HCT116 (cell line): ENCODE results near the gene CCHCR1. TPM values are rescaled to one million over a fixed set of nuclear protein-coding genes. Genes with fewer than 3 reads are reported as not detected.

Experiments used
- ATAC-seq: fragments of 200-7000 bp; cut with Tn5 transposase; 2 replicates; pipeline ENCODE4 v1.9.1; 2020; ENCODE audit warnings: mild to moderate bottlenecking, moderate library complexity
- BruUV-seq: library from RNA; stranded (reverse); fragments of 400-500 nt; replicated peaks from 2 replicates; lab custom pipeline; 2021; lab: Mats Ljungman, UMichigan
- CTCF ChIA-PET: fragments of 300-600 bp; sonication (Branson Sonifier 250); formaldehyde crosslinking; loops from one replicate; lab custom pipeline; 2021; ENCODE audit warnings: antibody characterized with exemption; lab: Charles Lee
- POLR2A ChIA-PET: fragments of 300-600, 350-600 bp; sonication (Branson Sonifier 250); formaldehyde crosslinking; loops from one replicate; lab custom pipeline; 2021; ENCODE audit warnings: antibody characterized with exemption; lab: Charles Lee
- RAD21 ChIA-PET, 2 experiments: fragments of 300-600 bp; sonication (Branson Sonifier 250); formaldehyde crosslinking; loops; one replicate each; lab custom pipeline; 2023; ENCODE audit warnings: low total read pairs in 2 of 2; ENCODE audit not compliant: uncharacterized antibody in 2 of 2, unreplicated experiment in 2 of 2, low non-redundant PET in 1 of 2; lab: Charles Lee
- DNase-seq: peaks from one replicate; pipeline ENCODE4 v3.0.0-alpha.2; 2010; ENCODE audit warnings: low read depth, low spot score
- H2AFZ ChIP-seq: fragments of 200-600 bp; shearing (Covaris generic), sonication (generic); 2 replicates; pipeline ENCODE4 v1.6.1; 2017; ENCODE audit warnings: low read depth, mixed run types, mixed read lengths, antibody characterized with exemption, low read length; ENCODE audit not compliant: poor library complexity, severe bottlenecking
- H3K27ac ChIP-seq: 2 replicates; pipeline ENCODE4 v1.5.1; 2012; ENCODE audit warnings: low read depth, low read length
- H3K27me3 ChIP-seq: fragments of 200-600 bp; sonication (generic); 2 replicates; pipeline ENCODE4 v1.6.1; 2016; ENCODE audit warnings: mixed run types, low read length, mixed read lengths; ENCODE audit not compliant: insufficient read depth
- H3K36me3 ChIP-seq, 2 experiments: fragments of 200-500 bp in 1 of 2; fragments of 200-600 bp in 1 of 2; sonication (Bioruptor generic) in 1 of 2; sonication (generic) in 1 of 2; 2 replicates each; pipeline versions ENCODE4 v1.5.1 to v1.6.1; 2014 to 2016; ENCODE audit warnings: low read length in 2 of 2, inconsistent platforms in 1 of 2, mixed read lengths in 1 of 2, mixed run types in 1 of 2; ENCODE audit not compliant: insufficient read depth in 2 of 2, control insufficient read depth in 1 of 2
- H3K4me1 ChIP-seq, 2 experiments: fragments of 200-600 bp in 1 of 2; sonication (generic) in 1 of 2; 2 replicates each; pipeline versions ENCODE4 v1.5.1 to v1.6.1; 2012 to 2017; ENCODE audit warnings: low read length in 2 of 2, inconsistent platforms in 1 of 2, mild to moderate bottlenecking in 1 of 2, mixed read lengths in 1 of 2, mixed run types in 1 of 2, moderate library complexity in 1 of 2; ENCODE audit not compliant: insufficient read depth in 2 of 2, control insufficient read depth in 1 of 2
- H3K4me2 ChIP-seq: fragments of 200-600 bp; sonication (generic); 2 replicates; pipeline ENCODE4 v1.6.1; 2017; ENCODE audit warnings: mixed run types, low read length, mixed read lengths
- H3K4me3 ChIP-seq, 2 experiments: fragments of 200-600 bp in 1 of 2; sonication (generic) in 1 of 2; replicated peaks in 1 of 2; 2 replicates each; pipeline ENCODE4 v1.5.1; 2011 to 2016; ENCODE audit warnings: low read length in 2 of 2, control low read depth in 1 of 2, low read depth in 1 of 2, mild to moderate bottlenecking in 1 of 2, mixed read lengths in 1 of 2, mixed run types in 1 of 2
- H3K79me2 ChIP-seq: fragments of 200-600 bp; sonication (generic); 2 replicates; pipeline ENCODE4 v1.6.1; 2017; ENCODE audit warnings: mild to moderate bottlenecking, mixed run types, low read length, moderate library complexity, mixed read lengths; ENCODE audit not compliant: insufficient read depth
- H3K9ac ChIP-seq: fragments of 200-600 bp; sonication (generic); 2 replicates; pipeline ENCODE4 v1.6.1; 2016; ENCODE audit warnings: low read length, mixed read lengths
- H3K9me2 ChIP-seq: fragments of 200-600 bp; sonication (generic), shearing (Covaris generic); 2 replicates; pipeline ENCODE4 v1.6.1; 2017; ENCODE audit warnings: mixed run types, mild to moderate bottlenecking, moderate library complexity; ENCODE audit not compliant: insufficient read depth
- H3K9me3 ChIP-seq, 2 experiments: fragments of 200-500 bp in 1 of 2; fragments of 200-600 bp in 1 of 2; sonication (Bioruptor generic) in 1 of 2; sonication (generic) in 1 of 2; 2 replicates each; pipeline ENCODE4 v1.6.1; 2014 to 2017; ENCODE audit warnings: low read length in 2 of 2, mixed read lengths in 2 of 2, inconsistent platforms in 1 of 2, low read depth in 1 of 2, mild to moderate bottlenecking in 1 of 2, mixed run types in 1 of 2, moderate library complexity in 1 of 2; ENCODE audit not compliant: control insufficient read depth in 1 of 2, insufficient read depth in 1 of 2
- H4K20me1 ChIP-seq: fragments of 200-600 bp; sonication (generic), shearing (Covaris generic); 2 replicates; pipeline ENCODE4 v1.6.1; 2017; ENCODE audit warnings: mixed run types, mild to moderate bottlenecking, moderate library complexity; ENCODE audit not compliant: insufficient read depth
- ELF1 ChIP-seq: IDR thresholded peaks from 2 replicates; pipeline ENCODE4 v1.6.1; 2012; ENCODE audit warnings: low read depth, borderline replicate concordance
- FOSL1 ChIP-seq: IDR thresholded peaks from 2 replicates; pipeline ENCODE4 v1.6.1; 2012; ENCODE audit warnings: low read depth
- JUND ChIP-seq: IDR thresholded peaks from 2 replicates; pipeline ENCODE4 v1.6.1; 2012
- POLR2A ChIP-seq: IDR thresholded peaks from 2 replicates; pipeline ENCODE4 v1.7.0; 2011; ENCODE audit warnings: borderline replicate concordance; ENCODE audit not compliant: insufficient read depth, insufficient read length; ENCODE audit errors: extremely low read depth
- POLR2AphosphoS5 ChIP-seq: IDR thresholded peaks from 2 replicates; pipeline ENCODE4 v1.6.1; 2011; ENCODE audit warnings: mild to moderate bottlenecking, low read depth, low read length, moderate library complexity
- SP1 ChIP-seq: IDR thresholded peaks from 2 replicates; pipeline ENCODE4 v1.6.1; 2012; ENCODE audit warnings: low read depth
- YY1 ChIP-seq: IDR thresholded peaks from 2 replicates; pipeline ENCODE4 v1.6.1; 2011; ENCODE audit warnings: low read length, low read depth, moderate library complexity, mild to moderate bottlenecking; ENCODE audit not compliant: insufficient replicate concordance; ENCODE audit errors: extremely low read depth
- intact Hi-C: fragments of 100-400 bp; cut with micrococcal nuclease; formaldehyde crosslinking; loops from 2 replicates; pipeline ENCODE4 v1.10.0; 2022
- total RNA-seq: library from RNA; stranded (reverse); gene quantifications from one replicate; pipeline ENCODE4 v1.2.1, GENCODE V29; 2021; ENCODE audit not compliant: unreplicated experiment
- TF ChIP-seq, protein P1 (sequence below), 3 experiments: fragments of 200-600 bp in 1 of 3; sonication (generic) in 1 of 3; IDR thresholded peaks in 2 of 3; conservative IDR thresholded peaks in 1 of 3; 2 replicates each; pipeline ENCODE4 v1.5.1; 2012 to 2017; ENCODE audit warnings: low read depth in 2 of 3, low read length in 2 of 3, antibody characterized with exemption in 1 of 3, borderline replicate concordance in 1 of 3, control low read depth in 1 of 3, mild to moderate bottlenecking in 1 of 3, mixed read lengths in 1 of 3, mixed run types in 1 of 3, moderate library complexity in 1 of 3; ENCODE audit not compliant: insufficient read depth in 1 of 3
- TF ChIP-seq, protein P2 (sequence below): IDR thresholded peaks from 2 replicates; pipeline ENCODE4 v1.6.1; 2011; ENCODE audit warnings: mild to moderate bottlenecking, low read length, moderate library complexity; ENCODE audit not compliant: insufficient replicate concordance; ENCODE audit errors: extremely low read depth

Gene CCHCR1
- total RNA-seq, 1 experiment from 2014 or later = 40.7 TPM

GRCh38 chr6:31187780-31188194, 30.2 kb upstream of the CCHCR1 start:
- no peak for TF ChIP-seq YY1
- TF ChIP-seq JUND = no peak
- no peak for TF ChIP-seq ELF1
- no peak for TF ChIP-seq POLR2AphosphoS5
- TF ChIP-seq FOSL1 = no peak
- TF ChIP-seq, protein P1, sequence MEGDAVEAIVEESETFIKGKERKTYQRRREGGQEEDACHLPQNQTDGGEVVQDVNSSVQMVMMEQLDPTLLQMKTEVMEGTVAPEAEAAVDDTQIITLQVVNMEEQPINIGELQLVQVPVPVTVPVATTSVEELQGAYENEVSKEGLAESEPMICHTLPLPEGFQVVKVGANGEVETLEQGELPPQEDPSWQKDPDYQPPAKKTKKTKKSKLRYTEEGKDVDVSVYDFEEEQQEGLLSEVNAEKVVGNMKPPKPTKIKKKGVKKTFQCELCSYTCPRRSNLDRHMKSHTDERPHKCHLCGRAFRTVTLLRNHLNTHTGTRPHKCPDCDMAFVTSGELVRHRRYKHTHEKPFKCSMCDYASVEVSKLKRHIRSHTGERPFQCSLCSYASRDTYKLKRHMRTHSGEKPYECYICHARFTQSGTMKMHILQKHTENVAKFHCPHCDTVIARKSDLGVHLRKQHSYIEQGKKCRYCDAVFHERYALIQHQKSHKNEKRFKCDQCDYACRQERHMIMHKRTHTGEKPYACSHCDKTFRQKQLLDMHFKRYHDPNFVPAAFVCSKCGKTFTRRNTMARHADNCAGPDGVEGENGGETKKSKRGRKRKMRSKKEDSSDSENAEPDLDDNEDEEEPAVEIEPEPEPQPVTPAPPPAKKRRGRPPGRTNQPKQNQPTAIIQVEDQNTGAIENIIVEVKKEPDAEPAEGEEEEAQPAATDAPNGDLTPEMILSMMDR (IDR thresholded peaks at IDR 0.05 in 2 of 3, conservative IDR thresholded peaks at IDR 0.05 in 1 of 3; ENCODE audit: borderline replicate concordance in 1 of 3, insufficient read depth in 1 of 3, low read depth in 2 of 3, low read length in 2 of 3) = no peak
- no peak for TF ChIP-seq POLR2A
- no peak for TF ChIP-seq SP1
- TF ChIP-seq, protein P2, sequence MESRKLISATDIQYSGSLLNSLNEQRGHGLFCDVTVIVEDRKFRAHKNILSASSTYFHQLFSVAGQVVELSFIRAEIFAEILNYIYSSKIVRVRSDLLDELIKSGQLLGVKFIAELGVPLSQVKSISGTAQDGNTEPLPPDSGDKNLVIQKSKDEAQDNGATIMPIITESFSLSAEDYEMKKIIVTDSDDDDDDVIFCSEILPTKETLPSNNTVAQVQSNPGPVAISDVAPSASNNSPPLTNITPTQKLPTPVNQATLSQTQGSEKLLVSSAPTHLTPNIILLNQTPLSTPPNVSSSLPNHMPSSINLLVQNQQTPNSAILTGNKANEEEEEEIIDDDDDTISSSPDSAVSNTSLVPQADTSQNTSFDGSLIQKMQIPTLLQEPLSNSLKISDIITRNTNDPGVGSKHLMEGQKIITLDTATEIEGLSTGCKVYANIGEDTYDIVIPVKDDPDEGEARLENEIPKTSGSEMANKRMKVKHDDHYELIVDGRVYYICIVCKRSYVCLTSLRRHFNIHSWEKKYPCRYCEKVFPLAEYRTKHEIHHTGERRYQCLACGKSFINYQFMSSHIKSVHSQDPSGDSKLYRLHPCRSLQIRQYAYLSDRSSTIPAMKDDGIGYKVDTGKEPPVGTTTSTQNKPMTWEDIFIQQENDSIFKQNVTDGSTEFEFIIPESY = no peak
- H3K27me3 ChIP-seq = no peaks in the 10 kb centered on the region
- no peak overlapping the region for H3K27ac ChIP-seq
- no peaks in the 10 kb centered on the region for H3K9me3 ChIP-seq
- no peaks in the 10 kb centered on the region for H3K4me1 ChIP-seq
- ChIA-PET RAD21 (no interaction called here), POLR2A (no interaction called here), CTCF (no interaction called here)
- intact Hi-C loops = no loop called here
- no peaks in the 10 kb centered on the region for H3K9me2 ChIP-seq
- no TSS peak for BruUV-seq
- no peak overlapping the region for H3K4me3 ChIP-seq
- H3K9ac ChIP-seq = no peak overlapping the region
- no peaks in the 10 kb centered on the region for H3K36me3 ChIP-seq
- no peaks in the 10 kb centered on the region for H4K20me1 ChIP-seq
- ATAC-seq = no peak
- H2AFZ ChIP-seq = no peak overlapping the region
- no peak for DNase-seq
- no peaks in the 10 kb centered on the region for H3K79me2 ChIP-seq
- H3K4me2 ChIP-seq = no peak overlapping the region
